HG03095 (cell line): Measurements from ENCODE around the gene REM2.

Source experiments
- ATAC-seq: cut with Tn5 transposase; IDR thresholded peaks from one replicate; pipeline ENCODE4 v1.9.1; 2021; ENCODE audit warnings: moderate library complexity; ENCODE audit not compliant: unreplicated experiment

REM2 gene

GRCh38 chr14:22872033-22872832 lies 10.8 kb upstream of the REM2 start:
- peak; percentile 26 for ATAC-seq

GRCh38 chr14:22872833-22873520 lies 10.0 kb upstream of the REM2 start:
- no peak for ATAC-seq

GRCh38 chr14:22875003-22875747 lies 7.8 kb upstream of the REM2 start:
- no peak for ATAC-seq

GRCh38 chr14:22875748-22876319 lies 7.2 kb upstream of the REM2 start:
- no peak for ATAC-seq

GRCh38 chr14:22877000-22877501 lies 6.0 kb upstream of the REM2 start:
- no peak for ATAC-seq

- ATAC-seq, result no peak
Measured at GRCh38 chr14:22878271-22879246, 4.5 kb upstream of the REM2 start.

GRCh38 chr14:22882064-22882463 lies 958 bp upstream of the REM2 start:
- no peak for ATAC-seq

- no peak for ATAC-seq
Measured at GRCh38 chr14:22882529-22883172, 371 bp upstream of the REM2 start.

GRCh38 chr14:22884076-22884737 lies 1.2 kb downstream of the REM2 start:
- no peak for ATAC-seq

- no peak for ATAC-seq
Measured at GRCh38 chr14:22884738-22885523, 1.9 kb downstream of the REM2 start.

GRCh38 chr14:22885975-22886374 lies 3.0 kb downstream of the REM2 start:
- no peak for ATAC-seq

- peak; percentile 41 for ATAC-seq
Measured at GRCh38 chr14:22886500-22887259, 3.7 kb downstream of the REM2 start.

GRCh38 chr14:22887260-22887989 lies 4.4 kb downstream of the REM2 start:
- peak; percentile 28 for ATAC-seq

- peak; percentile 47 for ATAC-seq
Measured at GRCh38 chr14:22887990-22888378, 5.0 kb downstream of the REM2 start.

GRCh38 chr14:22888662-22889061 lies 5.6 kb downstream of the REM2 start:
- no peak for ATAC-seq

- ATAC-seq, result no peak
Measured at GRCh38 chr14:22890416-22890815, 7.4 kb downstream of the REM2 start.

- ATAC-seq, result no peak
Measured at GRCh38 chr14:22892488-22892887, 9.5 kb downstream of the REM2 start.
